ENCODE measurements around the gene FARS2. TPM values are rescaled to one million over a fixed set of nuclear protein-coding genes. Genes with fewer than 3 reads are reported as not detected.

The FARS2 gene
- polyA plus RNA-seq, 1 donor from 2014 or later, result 32.8 TPM

GRCh38 chr6:5763871-5764270 lies 502.6 kb downstream of the FARS2 start:
- Mint-ChIP-seq H3K27ac (peak overlapping the region in 1 of 3 donors; percentile 24), H3K9me3 (peaks cover 1 to 5% (median 3%) of the 10 kb centered on the region in 3 donors), H3K27me3 (peaks cover 1% of the 10 kb centered on the region), H3K36me3 (peaks cover 13% of the 10 kb centered on the region), H3K4me3 (no peak overlapping the region), H3K4me1 (peaks cover 3 to 11% (median 10%) of the 10 kb centered on the region in 3 donors)

- peaks cover 1% of the 10 kb centered on the region for H3K27me3 Mint-ChIP-seq
- no peak overlapping the region for H3K27ac Mint-ChIP-seq
- peaks cover 16% of the 10 kb centered on the region for H3K36me3 Mint-ChIP-seq
- peaks cover 3 to 11% (median 10%) of the 10 kb centered on the region in 3 donors for H3K4me1 Mint-ChIP-seq
- peaks cover 3 to 6% (median 4%) of the 10 kb centered on the region in 3 donors for H3K9me3 Mint-ChIP-seq
- H3K4me3 Mint-ChIP-seq, result no peak overlapping the region
Observed at GRCh38 chr6:5764401-5764955, 503.2 kb downstream of the FARS2 start.

- H3K4me1 Mint-ChIP-seq, result peaks cover 3 to 11% (median 10%) of the 10 kb centered on the region in 3 donors
- peaks cover 1% of the 10 kb centered on the region for H3K27me3 Mint-ChIP-seq
- H3K27ac Mint-ChIP-seq, result no peak overlapping the region
- H3K4me3 Mint-ChIP-seq, result peak overlapping the region in 1 of 4 donors; percentile 5
- H3K36me3 Mint-ChIP-seq, result peaks cover 18% of the 10 kb centered on the region
- H3K9me3 Mint-ChIP-seq, result peaks cover 3 to 6% (median 4%) of the 10 kb centered on the region in 3 donors
Observed at GRCh38 chr6:5765141-5765760, 503.9 kb downstream of the FARS2 start.

GRCh38 chr6:5766260-5766659 lies 504.9 kb downstream of the FARS2 start:
- Mint-ChIP-seq H3K4me1 (peaks cover 3 to 11% (median 10%) of the 10 kb centered on the region in 3 donors), H3K27me3 (peaks cover 1% of the 10 kb centered on the region), H3K27ac (no peak overlapping the region), H3K4me3 (peak overlapping the region in 1 of 4 donors; percentile 52), H3K36me3 (peaks cover 12% of the 10 kb centered on the region), H3K9me3 (peaks cover 3 to 6% (median 4%) of the 10 kb centered on the region in 3 donors)

- H3K4me3 Mint-ChIP-seq, result no peak overlapping the region
- peaks cover 3 to 11% (median 8%) of the 10 kb centered on the region in 3 donors for H3K4me1 Mint-ChIP-seq
- H3K36me3 Mint-ChIP-seq, result peaks cover 14% of the 10 kb centered on the region
- peaks cover 1% of the 10 kb centered on the region for H3K27me3 Mint-ChIP-seq
- no peak overlapping the region for H3K27ac Mint-ChIP-seq
- H3K9me3 Mint-ChIP-seq, result peaks cover 3 to 6% (median 4%) of the 10 kb centered on the region in 3 donors
Observed at GRCh38 chr6:5767471-5767870, 506.2 kb downstream of the FARS2 start.

- Mint-ChIP-seq H3K4me3 (no peak overlapping the region), H3K27me3 (no peaks in the 10 kb centered on the region), H3K9me3 (peaks cover 3 to 6% (median 4%) of the 10 kb centered on the region in 3 donors), H3K4me1 (no peaks in the 10 kb centered on the region), H3K27ac (peak overlapping the region in 1 of 3 donors; percentile 18), H3K36me3 (peaks cover 28% of the 10 kb centered on the region)
Observed at GRCh38 chr6:5771211-5771610, 509.9 kb downstream of the FARS2 start.

GRCh38 chr6:5771759-5772390 lies 510.6 kb downstream of the FARS2 start:
- Mint-ChIP-seq H3K9me3 (peaks cover 3 to 6% (median 4%) of the 10 kb centered on the region in 3 donors), H3K27ac (peak overlapping the region in 1 of 3 donors; percentile 18), H3K27me3 (no peaks in the 10 kb centered on the region), H3K36me3 (peaks cover 30% of the 10 kb centered on the region), H3K4me3 (no peak overlapping the region), H3K4me1 (no peaks in the 10 kb centered on the region)

GRCh38 chr6:5772408-5773120 lies 511.3 kb downstream of the FARS2 start:
- no peaks in the 10 kb centered on the region for H3K27me3 Mint-ChIP-seq
- peaks cover 30% of the 10 kb centered on the region for H3K36me3 Mint-ChIP-seq
- H3K27ac Mint-ChIP-seq, result no peak overlapping the region
- peaks cover 3 to 6% (median 4%) of the 10 kb centered on the region in 3 donors for H3K9me3 Mint-ChIP-seq
- H3K4me3 Mint-ChIP-seq, result no peak overlapping the region
- H3K4me1 Mint-ChIP-seq, result peaks cover 0 to 3% (median 0%) of the 10 kb centered on the region in 3 donors

- Mint-ChIP-seq H3K36me3 (peaks cover 26% of the 10 kb centered on the region), H3K9me3 (no peaks in the 10 kb centered on the region), H3K4me1 (peaks cover 8 to 12% (median 8%) of the 10 kb centered on the region in 3 donors), H3K4me3 (no peak overlapping the region), H3K27me3 (peaks cover 3% of the 10 kb centered on the region), H3K27ac (peak overlapping the region in 1 of 3 donors; percentile 5)
Observed at GRCh38 chr6:5776104-5776503, 514.8 kb downstream of the FARS2 start.

GRCh38 chr6:5776706-5777390 lies 515.5 kb downstream of the FARS2 start:
- Mint-ChIP-seq H3K27me3 (peaks cover 5% of the 10 kb centered on the region), H3K36me3 (peaks cover 23% of the 10 kb centered on the region), H3K9me3 (no peaks in the 10 kb centered on the region), H3K4me3 (peak overlapping the region in 1 of 4 donors; percentile 61), H3K4me1 (peaks cover 8 to 12% (median 10%) of the 10 kb centered on the region in 3 donors), H3K27ac (peak overlapping the region in 1 of 3 donors; percentile 5)

- no peaks in the 10 kb centered on the region for H3K9me3 Mint-ChIP-seq
- peaks cover 5% of the 10 kb centered on the region for H3K27me3 Mint-ChIP-seq
- H3K4me1 Mint-ChIP-seq, result peaks cover 8 to 12% (median 10%) of the 10 kb centered on the region in 3 donors
- H3K27ac Mint-ChIP-seq, result no peak overlapping the region
- H3K4me3 Mint-ChIP-seq, result peak overlapping the region in 1 of 4 donors; percentile 47
- peaks cover 17% of the 10 kb centered on the region for H3K36me3 Mint-ChIP-seq
Observed at GRCh38 chr6:5778317-5778857, 517.1 kb downstream of the FARS2 start.

- peaks cover 17% of the 10 kb centered on the region for H3K36me3 Mint-ChIP-seq
- H3K9me3 Mint-ChIP-seq, result no peaks in the 10 kb centered on the region
Observed at GRCh38 chr6:5778906-5779305, 517.6 kb downstream of the FARS2 start.

GRCh38 chr6:5781019-5781418 lies 519.7 kb downstream of the FARS2 start:
- no peak overlapping the region for H3K4me3 Mint-ChIP-seq
- H3K9me3 Mint-ChIP-seq, result no peaks in the 10 kb centered on the region
- H3K4me1 Mint-ChIP-seq, result peaks cover 8 to 12% (median 10%) of the 10 kb centered on the region in 3 donors
- H3K36me3 Mint-ChIP-seq, result peaks cover 11% of the 10 kb centered on the region
- peaks cover 5% of the 10 kb centered on the region for H3K27me3 Mint-ChIP-seq
- no peak overlapping the region for H3K27ac Mint-ChIP-seq

More at GRCh38 chr6:5778906-5779305, 517.6 kb downstream of the FARS2 start:
- peaks cover 8 to 12% (median 10%) of the 10 kb centered on the region in 3 donors for H3K4me1 Mint-ChIP-seq
- peaks cover 5% of the 10 kb centered on the region for H3K27me3 Mint-ChIP-seq
- peak overlapping the region in 1 of 3 donors; percentile 39 for H3K27ac Mint-ChIP-seq
- no peak overlapping the region for H3K4me3 Mint-ChIP-seq

- Mint-ChIP-seq H3K36me3 (peaks cover 10% of the 10 kb centered on the region), H3K27me3 (peaks cover 11% of the 10 kb centered on the region), H3K4me1 (peaks cover 10 to 12% (median 11%) of the 10 kb centered on the region in 3 donors), H3K9me3 (no peaks in the 10 kb centered on the region), H3K27ac (peak overlapping the region in 1 of 3 donors; percentile 33), H3K4me3 (no peak overlapping the region)
Observed at GRCh38 chr6:5781966-5782556, 520.7 kb downstream of the FARS2 start.
